A673 (cell line): ENCODE data around the gene GMCL2.
"Not testable (repeated sequence)": the region's sequence is repeated elsewhere in the genome, so short reads cannot be mapped to it uniquely, and the experiment has no call there.

ENCODE experiments used
- CTCF ChIP-seq: fragments of 300-800, 200-600 bp; sonication (generic); conservative IDR thresholded peaks from 2 replicates; pipeline ENCODE4 v1.5.1; 2017; ENCODE audit warnings: low read depth, mild to moderate bottlenecking, antibody characterized with exemption, low read length, moderate library complexity, mixed read lengths
- EZH2 ChIP-seq: fragments of 200-600 bp; sonication (generic); IDR thresholded peaks from 2 replicates; pipeline ENCODE4 v1.6.1; 2017; ENCODE audit warnings: borderline replicate concordance, low read depth, mild to moderate bottlenecking, mixed read lengths, antibody characterized with exemption, low read length; ENCODE audit not compliant: poor library complexity, severe bottlenecking

GRCh38 chr5:178198151-178198550 lies 11.0 kb upstream of the GMCL2 start:
- not testable (repeated sequence) for TF ChIP-seq CTCF, EZH2
